Measurements from ENCODE around the gene HDAC11. TPM values are rescaled to one million over a fixed set of nuclear protein-coding genes. Genes with fewer than 3 reads are reported as not detected.
"Not testable (repeated sequence)": the region's sequence is repeated elsewhere in the genome, so short reads cannot be mapped to it uniquely, and the experiment has no call there.

HDAC11 gene
- total RNA-seq, 1 donor from 2014 or later: 1.3 TPM

DNA sequence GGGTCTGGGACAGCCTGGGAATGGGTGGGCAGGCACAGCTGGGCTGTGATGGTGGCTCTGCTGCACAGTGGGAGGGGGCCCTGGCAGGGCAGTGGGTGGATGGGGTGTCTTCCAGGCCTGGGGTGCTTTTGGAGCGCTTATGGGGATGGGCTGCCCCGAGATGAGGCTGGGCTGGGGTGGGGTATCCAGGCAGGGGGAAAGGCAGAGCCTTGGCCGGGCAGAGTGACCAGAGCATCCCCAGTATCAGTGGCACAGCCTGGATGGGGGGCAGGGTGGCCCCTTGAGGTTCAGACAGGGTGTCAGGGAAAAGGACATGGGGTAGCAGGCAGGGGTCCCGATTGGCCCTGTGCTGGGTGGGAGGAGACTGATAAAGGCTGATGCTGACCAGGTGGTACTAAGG lies 26.6 kb downstream of the HDAC11 start:
- intact Hi-C loops (cut with micrococcal nuclease): no loop called here

GRCh38 chr3:13507247-13507569 lies 27.1 kb downstream of the HDAC11 start:
- intact Hi-C loops (cut with micrococcal nuclease): no loop called here

DNA sequence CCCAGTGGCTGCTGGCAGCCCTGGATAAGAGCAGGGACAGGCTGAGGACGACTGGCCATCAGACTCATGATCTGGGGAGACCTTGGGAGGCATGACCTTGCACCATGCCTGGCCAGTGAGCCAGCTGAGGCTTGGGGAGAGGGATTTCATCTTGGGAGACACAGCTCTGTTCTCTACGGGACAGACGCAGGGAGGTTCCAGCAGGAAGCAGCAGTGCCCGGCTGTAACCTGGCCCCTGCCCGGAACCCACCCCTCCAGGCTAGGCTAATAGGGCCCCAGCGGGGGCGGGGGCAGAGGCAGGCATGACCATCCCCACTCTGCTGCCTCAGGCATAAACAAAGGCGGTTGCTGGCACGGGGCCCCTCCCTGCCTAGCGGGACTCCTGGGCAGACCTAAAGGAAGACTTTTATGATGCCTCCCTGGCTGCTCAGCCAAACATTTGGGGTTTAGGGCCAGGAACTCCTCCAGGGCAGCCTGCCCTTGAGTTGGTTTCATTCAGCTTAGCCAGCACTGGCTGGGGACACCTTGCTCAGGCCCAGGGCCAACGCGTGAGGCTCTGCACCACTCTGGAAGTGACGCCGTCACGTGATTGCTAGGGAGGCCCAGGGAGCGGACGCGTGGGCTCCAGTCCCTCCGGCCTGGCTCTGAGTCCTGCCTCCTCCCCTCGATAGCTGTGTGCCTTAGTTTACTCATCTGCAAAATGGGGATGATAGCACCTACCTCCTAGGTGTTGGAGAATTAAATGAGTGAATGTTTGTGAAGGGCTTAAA lies 27.6 kb downstream of the HDAC11 start:
- intact Hi-C loops (cut with micrococcal nuclease): no loop called here

DNA sequence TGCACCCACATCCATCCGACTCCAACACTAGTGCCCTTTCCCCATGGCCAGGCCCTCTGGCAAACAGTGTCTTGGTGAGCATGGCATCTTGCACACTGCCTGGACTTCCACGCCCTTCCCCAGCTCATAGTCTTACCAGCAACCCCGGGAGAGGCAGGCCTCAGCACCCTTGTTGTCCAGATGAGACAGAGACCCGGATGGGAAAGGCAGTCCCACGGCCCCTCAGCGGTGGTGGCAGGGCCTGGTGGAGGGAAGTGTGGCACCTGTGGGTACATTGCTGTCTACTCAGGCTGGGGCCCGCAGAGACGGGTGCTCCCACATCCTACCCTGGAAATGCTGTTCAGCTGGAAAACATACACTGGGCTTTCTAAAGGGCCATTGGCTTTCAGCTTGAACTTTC lies 28.4 kb downstream of the HDAC11 start:
- intact Hi-C loops (cut with micrococcal nuclease): no loop called here

DNA sequence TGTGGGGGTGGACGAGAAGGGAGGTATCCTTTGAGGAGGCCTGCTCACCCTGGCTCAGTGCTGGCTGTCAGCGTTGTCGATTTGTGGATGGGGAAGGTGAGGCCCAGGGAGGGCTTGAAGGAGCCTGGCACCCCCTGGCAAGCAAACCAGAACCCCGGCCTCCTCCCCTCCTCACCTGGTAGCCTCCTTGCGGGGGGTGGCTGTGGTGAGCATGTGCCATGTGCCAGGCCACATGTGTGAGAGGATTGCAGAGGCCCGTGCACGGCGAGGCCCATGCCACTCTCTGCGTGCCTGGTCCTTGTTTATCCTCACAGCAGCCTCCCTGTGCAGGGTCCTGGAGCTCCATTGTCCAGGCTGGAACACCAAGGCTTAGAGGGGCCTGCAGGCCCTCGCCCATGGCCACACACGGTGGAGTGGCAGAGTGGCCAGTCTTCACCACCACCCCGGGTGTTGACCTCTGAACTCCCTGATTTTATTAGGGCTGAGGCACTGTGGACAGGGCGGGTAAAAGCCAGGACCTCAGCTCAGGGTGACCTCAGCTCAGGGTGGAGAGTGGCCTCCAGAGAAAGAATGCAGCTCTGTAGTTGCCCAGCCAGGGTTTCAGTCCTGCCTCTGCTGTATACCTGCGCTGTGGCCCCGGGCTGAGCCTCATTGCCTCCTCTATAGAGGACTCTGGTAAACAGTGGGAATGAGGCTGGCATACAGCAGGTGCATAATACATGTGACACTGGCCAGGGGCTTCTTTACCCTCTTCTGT lies 29.1 kb downstream of the HDAC11 start:
- intact Hi-C loops (cut with micrococcal nuclease): no loop called here

DNA sequence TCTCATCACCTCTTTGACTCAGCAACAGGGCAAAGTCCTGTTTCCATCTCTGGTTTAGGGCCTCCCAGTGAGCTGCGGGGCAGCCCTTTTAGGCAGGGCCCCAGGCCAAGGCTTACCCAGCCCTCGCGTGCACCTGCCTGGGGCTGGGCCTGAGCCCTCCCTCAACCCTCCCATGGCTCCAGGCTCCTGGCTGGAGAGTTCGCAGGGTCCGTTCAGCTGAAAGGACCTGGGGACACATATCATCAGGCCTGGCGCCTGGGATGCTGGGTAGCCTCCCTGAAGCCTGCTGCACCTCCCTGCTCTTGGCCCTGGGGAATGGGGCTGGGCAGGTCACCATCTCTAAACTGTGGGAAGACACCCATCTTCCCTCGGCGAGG lies 29.7 kb downstream of the HDAC11 start:
- intact Hi-C loops (cut with micrococcal nuclease): no loop called here

DNA sequence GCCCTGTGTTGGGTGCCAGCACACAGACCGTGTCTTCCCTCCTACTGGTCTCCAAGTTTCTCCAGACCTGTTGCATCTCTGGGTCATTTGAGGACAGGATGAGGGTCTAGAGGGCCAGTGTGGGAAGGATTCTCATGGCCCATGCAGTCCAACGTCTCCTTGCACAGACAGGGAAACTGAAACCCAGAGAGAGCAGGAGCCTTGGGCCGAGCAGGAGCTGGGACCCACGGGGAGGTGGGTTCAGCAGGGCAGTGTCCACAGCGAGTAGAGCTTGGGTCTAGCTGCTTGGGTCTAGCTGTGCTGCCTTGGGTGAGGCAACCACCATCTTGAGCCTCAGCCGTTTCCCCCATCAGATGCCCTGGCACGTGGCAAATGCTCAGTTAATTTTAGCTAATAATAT lies 32.3 kb downstream of the HDAC11 start:
- intact Hi-C loops (cut with micrococcal nuclease): no loop called here

GRCh38 chr3:13513051-13513912 lies 33.2 kb downstream of the HDAC11 start:
- intact Hi-C loops (cut with micrococcal nuclease): no loop called here

DNA sequence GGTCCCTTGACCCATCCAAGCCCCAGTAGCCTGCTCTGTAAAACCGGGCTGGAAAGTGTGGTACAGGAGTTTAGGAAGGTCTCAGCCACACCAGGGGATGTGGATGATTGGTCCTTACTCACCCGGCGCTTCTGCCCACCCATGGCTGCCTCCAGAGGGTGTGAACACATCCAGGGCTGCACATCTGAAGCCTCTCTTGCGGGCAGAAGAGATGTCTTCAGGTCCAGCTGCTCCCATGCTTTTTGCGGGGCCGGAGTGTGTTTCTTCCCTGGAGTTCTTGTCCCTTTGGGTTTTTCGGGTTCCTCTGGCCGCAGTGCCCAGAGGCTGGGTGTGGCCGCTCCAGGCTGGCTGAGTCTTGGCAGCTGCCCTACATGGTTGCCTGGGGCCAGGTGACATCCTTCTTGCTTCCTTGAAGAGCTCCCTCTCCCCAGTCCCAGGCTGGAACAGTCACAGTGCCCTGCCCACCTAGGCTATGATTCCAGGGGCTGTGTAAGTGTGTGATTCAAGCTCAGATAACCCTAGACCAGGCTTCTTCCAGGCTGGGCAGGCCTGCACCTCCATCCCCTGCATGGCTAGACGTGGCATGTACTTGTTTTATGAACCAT lies 33.9 kb downstream of the HDAC11 start:
- intact Hi-C loops (cut with micrococcal nuclease): no loop called here

- intact Hi-C loops (cut with micrococcal nuclease): no loop called here
Measured at GRCh38 chr3:13514639-13515435, 34.7 kb downstream of the HDAC11 start.

GRCh38 chr3:13515786-13516759 lies 36.0 kb downstream of the HDAC11 start:
- intact Hi-C loops (cut with micrococcal nuclease): no loop called here

GRCh38 chr3:13516760-13517135 lies 36.6 kb downstream of the HDAC11 start:
- intact Hi-C loops (cut with micrococcal nuclease): no loop called here

- intact Hi-C loops (cut with micrococcal nuclease): no loop called here
Measured at GRCh38 chr3:13517253-13517977, 37.3 kb downstream of the HDAC11 start.

DNA sequence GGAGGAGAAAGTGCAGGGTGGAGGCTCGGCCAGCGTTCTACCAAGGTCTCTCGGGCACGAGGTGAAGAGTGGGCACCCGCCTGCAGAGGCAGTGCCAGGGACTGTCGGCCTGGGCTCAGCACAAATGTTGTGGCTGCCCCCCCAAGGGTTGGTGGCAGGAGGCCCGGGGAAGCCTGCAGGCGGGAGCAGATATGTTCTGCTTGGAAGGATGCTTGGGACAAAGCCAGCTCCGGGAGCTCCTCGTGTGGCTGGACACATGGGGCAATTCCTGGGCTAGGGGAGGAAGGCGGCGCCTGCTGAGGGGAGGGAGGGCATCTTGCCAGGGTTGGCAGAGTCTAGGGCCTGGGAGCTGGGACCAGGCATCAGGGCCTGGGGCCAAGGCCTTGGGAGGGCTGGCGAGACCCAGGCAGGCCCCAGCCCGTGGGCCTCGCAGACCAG lies 38.4 kb downstream of the HDAC11 start:
- intact Hi-C loops (cut with micrococcal nuclease): no loop called here

DNA sequence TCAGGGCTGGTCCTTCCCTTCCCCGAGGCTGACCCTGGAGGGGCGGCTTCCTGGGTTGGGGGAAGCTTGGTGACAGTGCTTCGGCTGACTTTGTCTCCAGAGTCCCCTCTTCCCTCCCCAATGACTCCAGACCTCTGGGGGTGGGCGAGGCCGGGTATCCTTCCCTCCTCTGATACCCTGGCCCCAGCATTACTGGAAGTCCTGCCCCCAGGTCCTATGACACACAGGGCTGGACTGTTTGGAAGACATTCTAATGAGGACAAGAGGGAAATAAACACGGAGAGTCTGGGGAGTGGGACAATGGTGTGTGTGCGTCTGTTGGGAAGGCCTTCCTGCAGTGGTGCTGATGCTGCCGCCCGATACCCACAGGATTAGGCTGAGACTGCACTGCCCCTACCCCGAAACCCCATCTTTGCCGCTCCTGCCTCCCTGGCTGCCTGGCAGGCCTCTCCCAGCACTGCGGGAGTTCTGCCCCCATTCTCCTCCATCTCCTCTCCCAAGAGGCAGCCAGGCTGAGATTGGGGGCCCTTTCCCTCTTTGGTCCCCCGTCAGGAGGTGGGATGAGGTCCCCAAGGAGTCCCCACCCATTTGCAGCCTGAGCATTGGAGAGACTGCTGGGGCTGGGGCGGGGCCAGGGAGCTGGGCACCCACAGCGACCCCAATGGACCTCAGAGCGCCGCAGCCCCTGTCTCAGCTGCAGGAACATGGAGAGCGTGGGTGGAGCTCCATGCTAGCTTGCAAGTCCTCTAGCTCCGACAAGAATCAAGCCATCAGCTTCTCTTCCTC lies 39.1 kb downstream of the HDAC11 start:
- intact Hi-C loops (cut with micrococcal nuclease): no loop called here

GRCh38 chr3:13520326-13520880 lies 40.3 kb downstream of the HDAC11 start:
- intact Hi-C loops (cut with micrococcal nuclease): no loop called here

- intact Hi-C loops (cut with micrococcal nuclease): no loop called here
Measured at GRCh38 chr3:13521309-13521708, 41.2 kb downstream of the HDAC11 start.

DNA sequence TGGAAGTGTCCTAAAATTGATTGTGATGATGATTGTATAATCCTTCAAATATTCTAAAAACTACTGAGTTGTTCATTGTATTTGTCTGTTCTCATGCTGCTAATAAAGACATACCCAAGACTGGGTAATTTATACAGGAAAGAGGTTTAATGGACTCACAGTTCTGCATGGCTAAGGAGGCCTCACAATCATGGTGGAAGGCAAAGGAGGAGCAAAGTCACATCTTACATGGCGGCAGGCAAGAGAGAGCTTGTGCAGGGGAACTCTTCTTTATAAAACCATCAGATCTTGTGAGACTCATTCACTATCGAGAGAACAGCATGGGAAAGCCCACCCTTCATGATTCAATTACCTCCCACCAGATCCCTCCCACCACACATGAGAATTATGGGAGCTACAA lies 41.6 kb downstream of the HDAC11 start:
- intact Hi-C loops (cut with micrococcal nuclease): not testable (repeated sequence)
